Upper lobe of right lung (tissue), 1 donor: ENCODE results near the gene CHN2. TPM values are rescaled to one million over a fixed set of nuclear protein-coding genes. Genes with fewer than 3 reads are reported as not detected.

ENCODE experiments used
- ATAC-seq: fragments of 200-7000 bp; cut with Tn5 transposase; one replicate; pipeline ENCODE4 v1.9.1; 2020; ENCODE audit warnings: mild to moderate bottlenecking, moderate library complexity
- DNase-seq: peaks from one replicate; pipeline ENCODE4 v3.0.0-alpha.2; 2020
- H3K27ac ChIP-seq: fragments of 200-600 bp; one replicate; pipeline ENCODE4 v1.8.0; 2022
- H3K27me3 ChIP-seq: fragments of 200-600 bp; one replicate; pipeline ENCODE4 v1.8.0; 2022; ENCODE audit warnings: mild to moderate bottlenecking
- H3K36me3 ChIP-seq: fragments of 200-600 bp; one replicate; pipeline ENCODE4 v1.8.0; 2022
- H3K4me1 ChIP-seq: fragments of 200-600 bp; one replicate; pipeline ENCODE4 v1.8.0; 2022
- H3K4me3 ChIP-seq: fragments of 200-600 bp; one replicate; pipeline ENCODE4 v1.8.0; 2022; ENCODE audit warnings: mild to moderate bottlenecking
- H3K9me3 ChIP-seq: fragments of 200-600 bp; one replicate; pipeline ENCODE4 v1.8.0; 2022
- CTCF ChIP-seq: fragments of 200-600 bp; IDR thresholded peaks from one replicate; pipeline ENCODE4 v1.8.0; 2022; ENCODE audit warnings: antibody characterized with exemption
- intact Hi-C: fragments of 100-400 bp; cut with DNase I; formaldehyde crosslinking; loops from one replicate; pipeline ENCODE4 v1.11.0; 2022
- total RNA-seq: library from RNA; stranded (reverse); fragmentation: NEBNext Ultra II Directional; extraction: Animal tissue kit (Norgen Biotek cat#: 25700); gene quantifications from one replicate; pipeline ENCODE4 v1.2.1, GENCODE V29; 2021
- donor health status: DM: no; HTN: yes; CAD: no; lungs with severe emphysema.

Gene CHN2
- total RNA-seq, 1 donor from 2014 or later: 14.4 TPM

- intact Hi-C loops: loop anchor here (5.0 to 10.0 kb wide), 2 partner anchors 222 to 484 kb away; no protein-coding TSS in a partner anchor
- Histone ChIP-seq H3K27ac (no peak overlapping the region), H3K9me3 (no peaks in the 10 kb centered on the region), H3K4me1 (no peaks in the 10 kb centered on the region), H3K27me3 (no peaks in the 10 kb centered on the region), H3K4me3 (no peak overlapping the region), H3K36me3 (no peaks in the 10 kb centered on the region)
- ATAC-seq (no peak), DNase-seq (no peak)
- no peak for TF ChIP-seq CTCF
Measured at GRCh38 chr7:29406366-29406765, 211.8 kb downstream of the CHN2 start.

- Histone ChIP-seq H3K9me3 (no peaks in the 10 kb centered on the region), H3K27me3 (no peaks in the 10 kb centered on the region), H3K27ac (no peak overlapping the region), H3K4me1 (no peaks in the 10 kb centered on the region), H3K4me3 (no peak overlapping the region), H3K36me3 (no peaks in the 10 kb centered on the region)
- DNase-seq (no peak), ATAC-seq (peak; percentile 84)
- intact Hi-C loops: loop anchor here (5.0 to 10.0 kb wide), 2 partner anchors 224 to 487 kb away; no protein-coding TSS in a partner anchor
- TF ChIP-seq CTCF: peak; percentile 85
Measured at GRCh38 chr7:29408841-29409243, 214.3 kb downstream of the CHN2 start.

GRCh38 chr7:29410996-29411395 lies 216.4 kb downstream of the CHN2 start:
- TF ChIP-seq CTCF: no peak
- Histone ChIP-seq H3K9me3 (no peaks in the 10 kb centered on the region), H3K27ac (no peak overlapping the region), H3K4me3 (no peak overlapping the region), H3K36me3 (no peaks in the 10 kb centered on the region), H3K4me1 (no peaks in the 10 kb centered on the region), H3K27me3 (no peaks in the 10 kb centered on the region)
- intact Hi-C loops: no loop called here
- DNase-seq (no peak), ATAC-seq (no peak)

GRCh38 chr7:29412912-29413311 lies 218.3 kb downstream of the CHN2 start:
- Histone ChIP-seq H3K4me1 (no peaks in the 10 kb centered on the region), H3K9me3 (no peaks in the 10 kb centered on the region), H3K36me3 (no peaks in the 10 kb centered on the region), H3K27ac (no peak overlapping the region), H3K4me3 (no peak overlapping the region), H3K27me3 (no peaks in the 10 kb centered on the region)
- ATAC-seq (no peak), DNase-seq (no peak)
- no peak for TF ChIP-seq CTCF
- intact Hi-C loops: no loop called here

GRCh38 chr7:29413626-29414136 lies 219.1 kb downstream of the CHN2 start:
- no peak for TF ChIP-seq CTCF
- intact Hi-C loops: no loop called here
- ATAC-seq (no peak), DNase-seq (no peak)
- Histone ChIP-seq H3K4me3 (no peak overlapping the region), H3K27ac (no peak overlapping the region), H3K36me3 (no peaks in the 10 kb centered on the region), H3K9me3 (no peaks in the 10 kb centered on the region), H3K27me3 (no peaks in the 10 kb centered on the region), H3K4me1 (no peaks in the 10 kb centered on the region)

- intact Hi-C loops: no loop called here
- ATAC-seq: no peak
- Histone ChIP-seq H3K27ac (no peak overlapping the region), H3K4me1 (no peaks in the 10 kb centered on the region), H3K4me3 (no peak overlapping the region), H3K36me3 (no peaks in the 10 kb centered on the region), H3K27me3 (no peaks in the 10 kb centered on the region), H3K9me3 (no peaks in the 10 kb centered on the region)
- no peak for DNase-seq
- no peak for TF ChIP-seq CTCF
Measured at GRCh38 chr7:29414216-29414615, 219.6 kb downstream of the CHN2 start.
